ENCODE data around the gene ABCA13. TPM values are rescaled to one million over a fixed set of nuclear protein-coding genes. Genes with fewer than 3 reads are reported as not detected.

The ABCA13 gene
- total and polyA plus RNA-seq, 2 of the 4 experiments (the other 2 are of a cell fraction) = under 0.01 to 0.07 TPM

DNA sequence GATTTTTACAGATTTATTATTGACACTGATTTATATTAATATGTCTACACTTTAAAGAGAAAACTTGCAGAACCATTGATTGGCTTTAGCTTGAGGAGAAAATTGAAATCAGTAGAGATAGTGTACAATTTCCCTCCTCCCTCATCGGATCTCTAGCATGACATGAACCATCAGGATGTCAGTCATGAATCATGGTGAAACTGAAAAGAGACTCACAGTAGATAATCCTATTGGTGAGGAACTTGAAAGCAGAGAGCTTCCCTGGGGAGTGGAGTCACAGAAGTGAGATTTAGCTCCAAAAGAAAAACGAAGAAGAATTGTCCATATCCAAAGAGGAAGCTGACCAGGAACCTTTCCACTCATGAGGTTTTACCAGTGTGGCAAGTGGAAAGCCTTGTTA is 346.8 kb downstream of the ABCA13 start:
- intact Hi-C loops (cut with micrococcal nuclease) (no loop called here), dilution Hi-C loops (cut with HindIII; ENCODE audit: low sequenced_read_pairs, unreplicated experiment) (no loop called here), in situ Hi-C loops (cut with MboI; ENCODE audit: low sequenced_read_pairs) (no loop called here)
- H3K56ac ChIP-seq (ENCODE audit: extremely low read depth, insufficient read depth, low read length) = no peak overlapping the region
- no peak overlapping the region for H3K14ac ChIP-seq (replicated peaks; ENCODE audit: low read depth, low read length)
- H3K4me2 ChIP-seq (ENCODE audit: low read depth, low read length) = no peak overlapping the region
- no peak overlapping the region for H2BK20ac ChIP-seq (ENCODE audit: low read depth, low read length)
- H3K4me3 ChIP-seq (ENCODE audit: insufficient read depth, low read depth, low read length) = no peak overlapping the region
- no peak overlapping the region for H2BK5ac ChIP-seq (ENCODE audit: low read depth, low read length, poor library complexity, severe bottlenecking)
- no peak for ATAC-seq (ENCODE audit: low read depth)
- no peak overlapping the region for H3K23ac ChIP-seq (ENCODE audit: low read depth, low read length)
- no peak overlapping the region for H3K27ac ChIP-seq (ENCODE audit: insufficient read depth, low read length)
- H3K79me1 ChIP-seq (ENCODE audit: low read depth in 1 of 2, low read length in 2 of 2) = no peaks in the 10 kb centered on the region
- BruUV-seq (replicated peaks) = no TSS peak
- H2BK15ac ChIP-seq (ENCODE audit: low read depth, low read length) = no peak overlapping the region
- H4K91ac ChIP-seq (ENCODE audit: insufficient read depth, low read depth, low read length) = no peak overlapping the region
- H3K4ac ChIP-seq (ENCODE audit: low read depth, low read length) = no peak overlapping the region
- no peak overlapping the region for H2AK5ac ChIP-seq (ENCODE audit: low read depth, low read length)
- H2AFZ ChIP-seq (replicated peaks; ENCODE audit: low read length, poor library complexity) = no peak overlapping the region
- no peaks in the 10 kb centered on the region for H4K20me1 ChIP-seq (ENCODE audit: insufficient read depth, low read length)
- no peak for DNase-seq
- TF ChIP-seq SMC3 (IDR thresholded peaks at IDR 0.05; ENCODE audit: low read depth, low read length) = no peak
- no peak for TF ChIP-seq CHD1 (IDR thresholded peaks at IDR 0.05; ENCODE audit: low read depth, low read length)
- no peak for TF ChIP-seq RAD21 (IDR thresholded peaks at IDR 0.05; ENCODE audit: low read length)
- TF ChIP-seq, protein P1, sequence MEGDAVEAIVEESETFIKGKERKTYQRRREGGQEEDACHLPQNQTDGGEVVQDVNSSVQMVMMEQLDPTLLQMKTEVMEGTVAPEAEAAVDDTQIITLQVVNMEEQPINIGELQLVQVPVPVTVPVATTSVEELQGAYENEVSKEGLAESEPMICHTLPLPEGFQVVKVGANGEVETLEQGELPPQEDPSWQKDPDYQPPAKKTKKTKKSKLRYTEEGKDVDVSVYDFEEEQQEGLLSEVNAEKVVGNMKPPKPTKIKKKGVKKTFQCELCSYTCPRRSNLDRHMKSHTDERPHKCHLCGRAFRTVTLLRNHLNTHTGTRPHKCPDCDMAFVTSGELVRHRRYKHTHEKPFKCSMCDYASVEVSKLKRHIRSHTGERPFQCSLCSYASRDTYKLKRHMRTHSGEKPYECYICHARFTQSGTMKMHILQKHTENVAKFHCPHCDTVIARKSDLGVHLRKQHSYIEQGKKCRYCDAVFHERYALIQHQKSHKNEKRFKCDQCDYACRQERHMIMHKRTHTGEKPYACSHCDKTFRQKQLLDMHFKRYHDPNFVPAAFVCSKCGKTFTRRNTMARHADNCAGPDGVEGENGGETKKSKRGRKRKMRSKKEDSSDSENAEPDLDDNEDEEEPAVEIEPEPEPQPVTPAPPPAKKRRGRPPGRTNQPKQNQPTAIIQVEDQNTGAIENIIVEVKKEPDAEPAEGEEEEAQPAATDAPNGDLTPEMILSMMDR (conservative IDR thresholded peaks at IDR 0.05; ENCODE audit: low read depth, low read length) = no peak
- no peak for TF ChIP-seq CEBPB (IDR thresholded peaks at IDR 0.05; ENCODE audit: low read depth, low read length)
- no peak for TF ChIP-seq POLR2A (IDR thresholded peaks at IDR 0.05; ENCODE audit: low read depth, low read length)
- TF ChIP-seq, protein P2, sequence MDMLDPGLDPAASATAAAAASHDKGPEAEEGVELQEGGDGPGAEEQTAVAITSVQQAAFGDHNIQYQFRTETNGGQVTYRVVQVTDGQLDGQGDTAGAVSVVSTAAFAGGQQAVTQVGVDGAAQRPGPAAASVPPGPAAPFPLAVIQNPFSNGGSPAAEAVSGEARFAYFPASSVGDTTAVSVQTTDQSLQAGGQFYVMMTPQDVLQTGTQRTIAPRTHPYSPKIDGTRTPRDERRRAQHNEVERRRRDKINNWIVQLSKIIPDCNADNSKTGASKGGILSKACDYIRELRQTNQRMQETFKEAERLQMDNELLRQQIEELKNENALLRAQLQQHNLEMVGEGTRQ (IDR thresholded peaks at IDR 0.05; ENCODE audit: low read depth, low read length) = no peak
- TF ChIP-seq, protein P3, sequence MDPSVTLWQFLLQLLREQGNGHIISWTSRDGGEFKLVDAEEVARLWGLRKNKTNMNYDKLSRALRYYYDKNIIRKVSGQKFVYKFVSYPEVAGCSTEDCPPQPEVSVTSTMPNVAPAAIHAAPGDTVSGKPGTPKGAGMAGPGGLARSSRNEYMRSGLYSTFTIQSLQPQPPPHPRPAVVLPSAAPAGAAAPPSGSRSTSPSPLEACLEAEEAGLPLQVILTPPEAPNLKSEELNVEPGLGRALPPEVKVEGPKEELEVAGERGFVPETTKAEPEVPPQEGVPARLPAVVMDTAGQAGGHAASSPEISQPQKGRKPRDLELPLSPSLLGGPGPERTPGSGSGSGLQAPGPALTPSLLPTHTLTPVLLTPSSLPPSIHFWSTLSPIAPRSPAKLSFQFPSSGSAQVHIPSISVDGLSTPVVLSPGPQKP (IDR thresholded peaks at IDR 0.05; ENCODE audit: borderline replicate concordance, low read depth, low read length) = no peak
- TF ChIP-seq MAZ (IDR thresholded peaks at IDR 0.05; ENCODE audit: borderline replicate concordance, low read depth, low read length) = no peak
- no peak for TF ChIP-seq BHLHE40 (IDR thresholded peaks at IDR 0.05; ENCODE audit: low read depth, low read length)
- TF ChIP-seq MXI1 (IDR thresholded peaks at IDR 0.05; ENCODE audit: borderline replicate concordance, low read depth, low read length) = no peak
- no peak for TF ChIP-seq RCOR1 (IDR thresholded peaks at IDR 0.05; ENCODE audit: insufficient replicate concordance, low read length)
- TF ChIP-seq RFX5 (IDR thresholded peaks at IDR 0.05; ENCODE audit: low read depth, low read length) = no peak
- no peak for TF ChIP-seq FOS (IDR thresholded peaks at IDR 0.05; ENCODE audit: low read depth, low read length)
- TF ChIP-seq MAFK (IDR thresholded peaks at IDR 0.05; ENCODE audit: low read depth, low read length) = no peak
- no peak for TF ChIP-seq NFE2L2 (IDR thresholded peaks at IDR 0.05; ENCODE audit: low read depth, low read length)
- WGBS, 2 experiments (ENCODE audit: extremely low coverage in 2 of 2, insufficient read length in 1 of 2) = no CpG with 5 or more reads among the region's 2 CpGs
- no peak overlapping the region for H3K9ac ChIP-seq (ENCODE audit: low read depth, low read length)
- H3K9me3 ChIP-seq (ENCODE audit: control insufficient read depth, insufficient read depth, low read length) = no peaks in the 10 kb centered on the region
- no peak overlapping the region for H4K8ac ChIP-seq (ENCODE audit: low read depth in 2 of 2, low read length in 2 of 2)
- H2AK9ac ChIP-seq (replicated peaks; ENCODE audit: low read depth, low read length, poor library complexity) = no peak overlapping the region
- no peaks in the 10 kb centered on the region; the same call in 1 of the 2 replicates for H3K27me3 ChIP-seq (ENCODE audit: control insufficient read depth, insufficient read depth, low read length)
- ChIA-PET POLR2A (ENCODE audit: unreplicated experiment) (no interaction called here), CTCF (no interaction called here)
- H2BK120ac ChIP-seq (ENCODE audit: low read depth, low read length) = no peak overlapping the region
- H3K9me1 ChIP-seq (ENCODE audit: insufficient read depth, low read length) = no peaks in the 10 kb centered on the region
- H3K4me1 ChIP-seq (ENCODE audit: control insufficient read depth, insufficient read depth, low read length) = no peaks in the 10 kb centered on the region
- no peaks in the 10 kb centered on the region for H3K36me3 ChIP-seq (ENCODE audit: control insufficient read depth, insufficient read depth, low read length)
- H3K18ac ChIP-seq (ENCODE audit: low read depth, low read length) = no peak overlapping the region
- no peak overlapping the region for H4K5ac ChIP-seq (ENCODE audit: low read depth, low read length)
